ENCODE results near the gene PHACTR3.

The PHACTR3 gene

GRCh38 chr20:59606566-59606965 is 2.2 kb downstream of the PHACTR3 start:
- Histone ChIP-seq H3K4me1 (ENCODE audit: control insufficient read depth, insufficient read depth, low read depth, low read length) (no peaks in the 10 kb centered on the region), H3K4ac (ENCODE audit: low read depth in 1 of 2, low read length in 2 of 2) (no peak overlapping the region), H3K79me1 (replicated peaks; ENCODE audit: low read length, poor library complexity, severe bottlenecking) (no peaks in the 10 kb centered on the region), H2BK5ac (ENCODE audit: low read depth, low read length, poor library complexity, severe bottlenecking) (no peak overlapping the region), H2AK5ac (ENCODE audit: low read length, severe bottlenecking) (no peak overlapping the region), H4K91ac (ENCODE audit: low read length) (no peak overlapping the region), H3K18ac (ENCODE audit: low read depth in 1 of 2, low read length in 2 of 2) (no peak overlapping the region), H3K4me2 (ENCODE audit: low read length, poor library complexity, severe bottlenecking) (no peak overlapping the region), H2BK12ac (ENCODE audit: low read length in 2 of 2) (no peak overlapping the region), H3K23ac (ENCODE audit: low read length in 2 of 2) (no peak overlapping the region), H4K8ac (ENCODE audit: low read length) (no peak overlapping the region), H2BK120ac (ENCODE audit: low read depth, low read length) (no peak overlapping the region), H3K9me3 (ENCODE audit: control insufficient read depth, low read length) (no peaks in the 10 kb centered on the region), H3K36me3 (ENCODE audit: control insufficient read depth in 1 of 2, insufficient read depth in 2 of 2, low read depth in 1 of 2, low read length in 2 of 2) (no peaks in the 10 kb centered on the region), H3K27ac (ENCODE audit: low read length, poor library complexity, severe bottlenecking) (no peak overlapping the region), H2AFZ (ENCODE audit: low read depth, low read length) (no peak overlapping the region), H2BK15ac (ENCODE audit: low read depth, poor library complexity, severe bottlenecking) (no peak overlapping the region), H3K4me3 (ENCODE audit: insufficient read depth in 1 of 2, low read depth in 1 of 2, low read length in 2 of 2) (no peak overlapping the region), H3K27me3 (ENCODE audit: control insufficient read depth in 1 of 2, insufficient read depth in 1 of 2, low read length in 2 of 2) (peaks cover 0 to 71% of the 10 kb centered on the region in 2 experiments), H3K9ac (ENCODE audit: low read length) (no peak overlapping the region), H3K14ac (ENCODE audit: low read length in 2 of 2) (no peak overlapping the region)
- DNase-seq = no peak
- 68% methylated on average over 4 of the region's 4 CpGs for WGBS

- no peak overlapping the region for H3K14ac ChIP-seq (ENCODE audit: low read length in 2 of 2)
- WGBS = 70% methylated on average over 6 of the region's 6 CpGs
- H3K4me1 ChIP-seq (ENCODE audit: control insufficient read depth, insufficient read depth, low read depth, low read length) = no peaks in the 10 kb centered on the region
Observed at GRCh38 chr20:59608396-59608795, 4.1 kb downstream of the PHACTR3 start.

GRCh38 chr20:59608871-59609270 is 4.5 kb downstream of the PHACTR3 start:
- no peak overlapping the region for H3K27ac ChIP-seq (ENCODE audit: low read length, poor library complexity, severe bottlenecking)
- H4K91ac ChIP-seq (ENCODE audit: low read length) = no peak overlapping the region
- no peak overlapping the region for H2AK5ac ChIP-seq (ENCODE audit: low read length, severe bottlenecking)
- H3K4ac ChIP-seq (ENCODE audit: low read depth in 1 of 2, low read length in 2 of 2) = no peak overlapping the region
- H2BK12ac ChIP-seq (ENCODE audit: low read length in 2 of 2) = no peak overlapping the region
- no peaks in the 10 kb centered on the region for H3K4me1 ChIP-seq (ENCODE audit: control insufficient read depth, insufficient read depth, low read depth, low read length)
- H2BK5ac ChIP-seq (ENCODE audit: low read depth, low read length, poor library complexity, severe bottlenecking) = no peak overlapping the region
- no peak overlapping the region for H4K8ac ChIP-seq (ENCODE audit: low read length)
- no peak for DNase-seq
- H3K23ac ChIP-seq (ENCODE audit: low read length in 2 of 2) = no peak overlapping the region
- H2BK15ac ChIP-seq (ENCODE audit: low read depth, poor library complexity, severe bottlenecking) = no peak overlapping the region
- no peak overlapping the region for H3K4me3 ChIP-seq (ENCODE audit: insufficient read depth in 1 of 2, low read depth in 1 of 2, low read length in 2 of 2)
- H2BK120ac ChIP-seq (ENCODE audit: low read depth, low read length) = no peak overlapping the region
- H3K4me2 ChIP-seq (ENCODE audit: low read length, poor library complexity, severe bottlenecking) = no peak overlapping the region
- 50% methylated on average over 5 of the region's 5 CpGs for WGBS
- no peak overlapping the region for H3K9ac ChIP-seq (ENCODE audit: low read length)
- no peak overlapping the region for H3K14ac ChIP-seq (ENCODE audit: low read length in 2 of 2)
- no peaks in the 10 kb centered on the region for H3K9me3 ChIP-seq (ENCODE audit: control insufficient read depth, low read length)
- no peak overlapping the region for H2AFZ ChIP-seq (ENCODE audit: low read depth, low read length)
- no peaks in the 10 kb centered on the region for H3K79me1 ChIP-seq (replicated peaks; ENCODE audit: low read length, poor library complexity, severe bottlenecking)
- no peaks in the 10 kb centered on the region for H3K36me3 ChIP-seq (ENCODE audit: control insufficient read depth in 1 of 2, insufficient read depth in 2 of 2, low read depth in 1 of 2, low read length in 2 of 2)
- H3K27me3 ChIP-seq (ENCODE audit: control insufficient read depth in 1 of 2, insufficient read depth in 1 of 2, low read length in 2 of 2) = peaks cover 0 to 50% of the 10 kb centered on the region in 2 experiments
- H3K18ac ChIP-seq (ENCODE audit: low read depth in 1 of 2, low read length in 2 of 2) = no peak overlapping the region

More at GRCh38 chr20:59608396-59608795, 4.1 kb downstream of the PHACTR3 start:
- Histone ChIP-seq H2BK5ac (ENCODE audit: low read depth, low read length, poor library complexity, severe bottlenecking) (no peak overlapping the region), H3K18ac (ENCODE audit: low read depth in 1 of 2, low read length in 2 of 2) (no peak overlapping the region), H3K4me3 (ENCODE audit: insufficient read depth in 1 of 2, low read depth in 1 of 2, low read length in 2 of 2) (no peak overlapping the region), H4K8ac (ENCODE audit: low read length) (no peak overlapping the region), H3K4ac (ENCODE audit: low read depth in 1 of 2, low read length in 2 of 2) (no peak overlapping the region), H2BK120ac (ENCODE audit: low read depth, low read length) (no peak overlapping the region), H3K9ac (ENCODE audit: low read length) (no peak overlapping the region), H3K27me3 (ENCODE audit: control insufficient read depth in 1 of 2, insufficient read depth in 1 of 2, low read length in 2 of 2) (peaks cover 0 to 53% of the 10 kb centered on the region in 2 experiments), H3K27ac (ENCODE audit: low read length, poor library complexity, severe bottlenecking) (no peak overlapping the region), H3K36me3 (ENCODE audit: control insufficient read depth in 1 of 2, insufficient read depth in 2 of 2, low read depth in 1 of 2, low read length in 2 of 2) (no peaks in the 10 kb centered on the region), H3K79me1 (replicated peaks; ENCODE audit: low read length, poor library complexity, severe bottlenecking) (no peaks in the 10 kb centered on the region), H3K4me2 (ENCODE audit: low read length, poor library complexity, severe bottlenecking) (no peak overlapping the region), H2AFZ (ENCODE audit: low read depth, low read length) (peak overlapping the region; percentile 23), H3K9me3 (ENCODE audit: control insufficient read depth, low read length) (no peaks in the 10 kb centered on the region), H3K23ac (ENCODE audit: low read length in 2 of 2) (no peak overlapping the region), H2BK12ac (ENCODE audit: low read length in 2 of 2) (no peak overlapping the region), H2AK5ac (ENCODE audit: low read length, severe bottlenecking) (no peak overlapping the region), H2BK15ac (ENCODE audit: low read depth, poor library complexity, severe bottlenecking) (no peak overlapping the region), H4K91ac (ENCODE audit: low read length) (no peak overlapping the region)
- DNase-seq = no peak

GRCh38 chr20:59611286-59611685 is 6.9 kb downstream of the PHACTR3 start:
- Histone ChIP-seq H2BK120ac (ENCODE audit: low read depth, low read length) (no peak overlapping the region), H2AFZ (ENCODE audit: low read depth, low read length) (no peak overlapping the region), H3K79me1 (replicated peaks; ENCODE audit: low read length, poor library complexity, severe bottlenecking) (no peaks in the 10 kb centered on the region), H2AK5ac (ENCODE audit: low read length, severe bottlenecking) (no peak overlapping the region), H3K18ac (ENCODE audit: low read depth in 1 of 2, low read length in 2 of 2) (no peak overlapping the region), H3K9ac (ENCODE audit: low read length) (no peak overlapping the region), H2BK12ac (ENCODE audit: low read length in 2 of 2) (no peak overlapping the region), H3K23ac (ENCODE audit: low read length in 2 of 2) (no peak overlapping the region), H3K4me2 (ENCODE audit: low read length, poor library complexity, severe bottlenecking) (no peak overlapping the region), H3K4me3 (ENCODE audit: insufficient read depth in 1 of 2, low read depth in 1 of 2, low read length in 2 of 2) (no peak overlapping the region), H3K27me3 (ENCODE audit: control insufficient read depth in 1 of 2, insufficient read depth in 1 of 2, low read length in 2 of 2) (peaks cover 0 to 49% of the 10 kb centered on the region in 2 experiments), H3K14ac (ENCODE audit: low read length in 2 of 2) (no peak overlapping the region), H3K4ac (ENCODE audit: low read depth in 1 of 2, low read length in 2 of 2) (no peak overlapping the region), H3K4me1 (ENCODE audit: control insufficient read depth, insufficient read depth, low read depth, low read length) (no peaks in the 10 kb centered on the region), H4K91ac (ENCODE audit: low read length) (no peak overlapping the region), H3K36me3 (ENCODE audit: control insufficient read depth in 1 of 2, insufficient read depth in 2 of 2, low read depth in 1 of 2, low read length in 2 of 2) (no peaks in the 10 kb centered on the region), H4K8ac (ENCODE audit: low read length) (no peak overlapping the region), H2BK15ac (ENCODE audit: low read depth, poor library complexity, severe bottlenecking) (no peak overlapping the region), H3K9me3 (ENCODE audit: control insufficient read depth, low read length) (no peaks in the 10 kb centered on the region), H2BK5ac (ENCODE audit: low read depth, low read length, poor library complexity, severe bottlenecking) (no peak overlapping the region), H3K27ac (ENCODE audit: low read length, poor library complexity, severe bottlenecking) (no peak overlapping the region)
- DNase-seq = no peak
- WGBS = 83% methylated on average over 4 of the region's 4 CpGs
